ENCODE measurements around the gene PIP5K1B. TPM values are rescaled to one million over a fixed set of nuclear protein-coding genes. Genes with fewer than 3 reads are reported as not detected.

PIP5K1B gene
- total RNA-seq, 1 experiment from 2014 or later: 5.2 TPM

DNA sequence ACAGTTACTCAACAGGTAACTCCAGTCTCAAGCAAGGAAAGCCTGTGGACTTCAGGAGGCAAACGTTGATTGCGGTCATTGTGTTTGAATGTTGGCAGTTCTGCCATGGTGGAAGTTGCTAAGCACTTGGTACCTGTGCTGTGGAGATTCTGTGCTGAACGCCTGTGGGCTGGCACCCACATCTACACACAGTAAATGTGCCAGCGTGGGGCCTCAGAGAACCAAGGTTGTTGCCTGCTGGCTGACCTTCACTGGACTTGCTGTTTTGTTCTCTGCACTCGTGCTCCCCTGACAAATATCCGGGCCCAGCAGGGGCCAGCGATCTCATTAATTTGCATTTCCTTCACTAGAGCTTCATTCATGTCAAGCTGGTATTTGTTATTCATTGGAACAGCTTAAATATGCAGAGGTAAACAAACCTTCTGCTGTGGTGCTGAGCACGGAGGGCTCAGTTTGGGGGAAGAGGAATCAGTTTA is 167.0 kb downstream of the PIP5K1B start:
- CTCF ChIA-PET: interaction anchor here (0.8 to 3.0 kb wide), 7 partner anchors 9 to 288 kb away, joined by 3 to 13 read pairs (median 4); no protein-coding TSS in a partner anchor
- no peaks in the 10 kb centered on the region for H3K9me3 Mint-ChIP-seq
- ATAC-seq: peak; percentile 84
- no peaks in the 10 kb centered on the region for H3K27me3 Mint-ChIP-seq (ENCODE audit: low read depth)
- H3K4me1 Mint-ChIP-seq: peaks cover 95% of the 10 kb centered on the region
- no peaks in the 10 kb centered on the region for H3K36me3 Mint-ChIP-seq
- DNase-seq (ENCODE audit: low spot score): peak; percentile 85
- peak overlapping the region; percentile 37; the same call in 1 of the 2 replicates for H3K4me3 Mint-ChIP-seq
- peak overlapping the region; percentile 99 for H3K27ac Mint-ChIP-seq
- POLR2A ChIA-PET: interaction anchor here (1.0 to 1.5 kb wide), 2 partner anchors 18 to 92 kb away, joined by 3 to 4 read pairs; a partner anchor contains a TSS
- TF ChIP-seq MYBL2 (CRISPR knock-in tag; IDR thresholded peaks at IDR 0.05): peak; percentile 57; the same call in 1 of the 2 replicates
- TF ChIP-seq, protein P1, sequence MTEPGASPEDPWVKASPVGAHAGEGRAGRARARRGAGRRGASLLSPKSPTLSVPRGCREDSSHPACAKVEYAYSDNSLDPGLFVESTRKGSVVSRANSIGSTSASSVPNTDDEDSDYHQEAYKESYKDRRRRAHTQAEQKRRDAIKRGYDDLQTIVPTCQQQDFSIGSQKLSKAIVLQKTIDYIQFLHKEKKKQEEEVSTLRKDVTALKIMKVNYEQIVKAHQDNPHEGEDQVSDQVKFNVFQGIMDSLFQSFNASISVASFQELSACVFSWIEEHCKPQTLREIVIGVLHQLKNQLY (CRISPR knock-in tag; IDR thresholded peaks at IDR 0.05): no peak
- TF ChIP-seq, protein P2, sequence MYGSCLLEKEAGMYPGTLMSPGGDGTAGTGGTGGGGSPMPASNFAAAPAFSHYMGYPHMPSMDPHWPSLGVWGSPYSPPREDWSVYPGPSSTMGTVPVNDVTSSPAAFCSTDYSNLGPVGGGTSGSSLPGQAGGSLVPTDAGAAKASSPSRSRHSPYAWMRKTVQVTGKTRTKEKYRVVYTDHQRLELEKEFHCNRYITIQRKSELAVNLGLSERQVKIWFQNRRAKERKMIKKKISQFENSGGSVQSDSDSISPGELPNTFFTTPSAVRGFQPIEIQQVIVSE (CRISPR knock-in tag; IDR thresholded peaks at IDR 0.05; ENCODE audit: borderline replicate concordance): no peak
- TF ChIP-seq, protein P3, sequence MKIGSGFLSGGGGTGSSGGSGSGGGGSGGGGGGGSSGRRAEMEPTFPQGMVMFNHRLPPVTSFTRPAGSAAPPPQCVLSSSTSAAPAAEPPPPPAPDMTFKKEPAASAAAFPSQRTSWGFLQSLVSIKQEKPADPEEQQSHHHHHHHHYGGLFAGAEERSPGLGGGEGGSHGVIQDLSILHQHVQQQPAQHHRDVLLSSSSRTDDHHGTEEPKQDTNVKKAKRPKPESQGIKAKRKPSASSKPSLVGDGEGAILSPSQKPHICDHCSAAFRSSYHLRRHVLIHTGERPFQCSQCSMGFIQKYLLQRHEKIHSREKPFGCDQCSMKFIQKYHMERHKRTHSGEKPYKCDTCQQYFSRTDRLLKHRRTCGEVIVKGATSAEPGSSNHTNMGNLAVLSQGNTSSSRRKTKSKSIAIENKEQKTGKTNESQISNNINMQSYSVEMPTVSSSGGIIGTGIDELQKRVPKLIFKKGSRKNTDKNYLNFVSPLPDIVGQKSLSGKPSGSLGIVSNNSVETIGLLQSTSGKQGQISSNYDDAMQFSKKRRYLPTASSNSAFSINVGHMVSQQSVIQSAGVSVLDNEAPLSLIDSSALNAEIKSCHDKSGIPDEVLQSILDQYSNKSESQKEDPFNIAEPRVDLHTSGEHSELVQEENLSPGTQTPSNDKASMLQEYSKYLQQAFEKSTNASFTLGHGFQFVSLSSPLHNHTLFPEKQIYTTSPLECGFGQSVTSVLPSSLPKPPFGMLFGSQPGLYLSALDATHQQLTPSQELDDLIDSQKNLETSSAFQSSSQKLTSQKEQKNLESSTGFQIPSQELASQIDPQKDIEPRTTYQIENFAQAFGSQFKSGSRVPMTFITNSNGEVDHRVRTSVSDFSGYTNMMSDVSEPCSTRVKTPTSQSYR (CRISPR knock-in tag; IDR thresholded peaks at IDR 0.05): no peak; the same call in 1 of the 2 replicates
- TF ChIP-seq FOXK1 (CRISPR knock-in tag; IDR thresholded peaks at IDR 0.05): peak; percentile 88
- no peak for TF ChIP-seq NR1H2 (CRISPR knock-in tag; IDR thresholded peaks at IDR 0.05)
- no peak for TF ChIP-seq CREM (CRISPR knock-in tag; IDR thresholded peaks at IDR 0.05)
- TF ChIP-seq RORB (CRISPR knock-in tag; IDR thresholded peaks at IDR 0.05): no peak
- no peak for TF ChIP-seq TEAD4 (CRISPR knock-in tag; IDR thresholded peaks at IDR 0.05)
- TF ChIP-seq ATF1 (CRISPR knock-in tag; IDR thresholded peaks at IDR 0.05): no peak
- TF ChIP-seq, protein P4, sequence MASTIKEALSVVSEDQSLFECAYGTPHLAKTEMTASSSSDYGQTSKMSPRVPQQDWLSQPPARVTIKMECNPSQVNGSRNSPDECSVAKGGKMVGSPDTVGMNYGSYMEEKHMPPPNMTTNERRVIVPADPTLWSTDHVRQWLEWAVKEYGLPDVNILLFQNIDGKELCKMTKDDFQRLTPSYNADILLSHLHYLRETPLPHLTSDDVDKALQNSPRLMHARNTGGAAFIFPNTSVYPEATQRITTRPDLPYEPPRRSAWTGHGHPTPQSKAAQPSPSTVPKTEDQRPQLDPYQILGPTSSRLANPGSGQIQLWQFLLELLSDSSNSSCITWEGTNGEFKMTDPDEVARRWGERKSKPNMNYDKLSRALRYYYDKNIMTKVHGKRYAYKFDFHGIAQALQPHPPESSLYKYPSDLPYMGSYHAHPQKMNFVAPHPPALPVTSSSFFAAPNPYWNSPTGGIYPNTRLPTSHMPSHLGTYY (CRISPR knock-in tag; IDR thresholded peaks at IDR 0.05): 0 out of 2 replicates have a peak, but pooled peaks have one; percentile 66
- TF ChIP-seq FOXJ3 (CRISPR knock-in tag; IDR thresholded peaks at IDR 0.05; ENCODE audit: borderline replicate concordance): peak; percentile 88
- no peak for TF ChIP-seq ZNF317 (CRISPR knock-in tag; IDR thresholded peaks at IDR 0.05; ENCODE audit: borderline replicate concordance, low read depth)
- TF ChIP-seq NFATC4 (CRISPR knock-in tag; IDR thresholded peaks at IDR 0.05): no peak
- TF ChIP-seq NFYB (CRISPR knock-in tag; conservative IDR thresholded peaks at IDR 0.05; ENCODE audit: low read depth): no peak
- TF ChIP-seq ZNF138 (CRISPR knock-in tag; conservative IDR thresholded peaks at IDR 0.05): no peak
- no peak for TF ChIP-seq CREB1 (CRISPR knock-in tag; IDR thresholded peaks at IDR 0.05)
- TF ChIP-seq ZNF121 (CRISPR knock-in tag; IDR thresholded peaks at IDR 0.05): no peak
- peak; percentile 87 for TF ChIP-seq ZNF423 (CRISPR knock-in tag; IDR thresholded peaks at IDR 0.05)
- TF ChIP-seq PRRX2 (CRISPR knock-in tag; IDR thresholded peaks at IDR 0.05): no peak
- peak; percentile 92; the same call in 1 of the 2 replicates for TF ChIP-seq TEAD1 (CRISPR knock-in tag; IDR thresholded peaks at IDR 0.05)
- TF ChIP-seq ZNF232 (CRISPR knock-in tag; IDR thresholded peaks at IDR 0.05): no peak
- TF ChIP-seq, protein P5, sequence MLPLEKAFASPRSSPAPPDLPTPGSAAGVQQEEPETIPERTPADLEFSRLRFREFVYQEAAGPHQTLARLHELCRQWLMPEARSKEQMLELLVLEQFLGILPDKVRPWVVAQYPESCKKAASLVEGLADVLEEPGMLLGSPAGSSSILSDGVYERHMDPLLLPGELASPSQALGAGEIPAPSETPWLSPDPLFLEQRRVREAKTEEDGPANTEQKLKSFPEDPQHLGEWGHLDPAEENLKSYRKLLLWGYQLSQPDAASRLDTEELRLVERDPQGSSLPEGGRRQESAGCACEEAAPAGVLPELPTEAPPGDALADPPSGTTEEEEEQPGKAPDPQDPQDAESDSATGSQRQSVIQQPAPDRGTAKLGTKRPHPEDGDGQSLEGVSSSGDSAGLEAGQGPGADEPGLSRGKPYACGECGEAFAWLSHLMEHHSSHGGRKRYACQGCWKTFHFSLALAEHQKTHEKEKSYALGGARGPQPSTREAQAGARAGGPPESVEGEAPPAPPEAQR (CRISPR knock-in tag; IDR thresholded peaks at IDR 0.05): 0 out of 2 replicates have a peak, but pooled peaks have one; percentile 13
- TF ChIP-seq MXD4 (CRISPR knock-in tag; IDR thresholded peaks at IDR 0.05; ENCODE audit: borderline replicate concordance): no peak
- no peak for TF ChIP-seq SOX15 (CRISPR knock-in tag; IDR thresholded peaks at IDR 0.05)
- TF ChIP-seq ZNF263 (CRISPR knock-in tag; IDR thresholded peaks at IDR 0.05; ENCODE audit: low read depth): no peak
- TF ChIP-seq, protein P6, sequence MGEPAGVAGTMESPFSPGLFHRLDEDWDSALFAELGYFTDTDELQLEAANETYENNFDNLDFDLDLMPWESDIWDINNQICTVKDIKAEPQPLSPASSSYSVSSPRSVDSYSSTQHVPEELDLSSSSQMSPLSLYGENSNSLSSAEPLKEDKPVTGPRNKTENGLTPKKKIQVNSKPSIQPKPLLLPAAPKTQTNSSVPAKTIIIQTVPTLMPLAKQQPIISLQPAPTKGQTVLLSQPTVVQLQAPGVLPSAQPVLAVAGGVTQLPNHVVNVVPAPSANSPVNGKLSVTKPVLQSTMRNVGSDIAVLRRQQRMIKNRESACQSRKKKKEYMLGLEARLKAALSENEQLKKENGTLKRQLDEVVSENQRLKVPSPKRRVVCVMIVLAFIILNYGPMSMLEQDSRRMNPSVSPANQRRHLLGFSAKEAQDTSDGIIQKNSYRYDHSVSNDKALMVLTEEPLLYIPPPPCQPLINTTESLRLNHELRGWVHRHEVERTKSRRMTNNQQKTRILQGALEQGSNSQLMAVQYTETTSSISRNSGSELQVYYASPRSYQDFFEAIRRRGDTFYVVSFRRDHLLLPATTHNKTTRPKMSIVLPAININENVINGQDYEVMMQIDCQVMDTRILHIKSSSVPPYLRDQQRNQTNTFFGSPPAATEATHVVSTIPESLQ (CRISPR knock-in tag; IDR thresholded peaks at IDR 0.05): no peak
- TF ChIP-seq ZNF396 (CRISPR knock-in tag; IDR thresholded peaks at IDR 0.05; ENCODE audit: borderline replicate concordance): no peak
- TF ChIP-seq, protein P7, sequence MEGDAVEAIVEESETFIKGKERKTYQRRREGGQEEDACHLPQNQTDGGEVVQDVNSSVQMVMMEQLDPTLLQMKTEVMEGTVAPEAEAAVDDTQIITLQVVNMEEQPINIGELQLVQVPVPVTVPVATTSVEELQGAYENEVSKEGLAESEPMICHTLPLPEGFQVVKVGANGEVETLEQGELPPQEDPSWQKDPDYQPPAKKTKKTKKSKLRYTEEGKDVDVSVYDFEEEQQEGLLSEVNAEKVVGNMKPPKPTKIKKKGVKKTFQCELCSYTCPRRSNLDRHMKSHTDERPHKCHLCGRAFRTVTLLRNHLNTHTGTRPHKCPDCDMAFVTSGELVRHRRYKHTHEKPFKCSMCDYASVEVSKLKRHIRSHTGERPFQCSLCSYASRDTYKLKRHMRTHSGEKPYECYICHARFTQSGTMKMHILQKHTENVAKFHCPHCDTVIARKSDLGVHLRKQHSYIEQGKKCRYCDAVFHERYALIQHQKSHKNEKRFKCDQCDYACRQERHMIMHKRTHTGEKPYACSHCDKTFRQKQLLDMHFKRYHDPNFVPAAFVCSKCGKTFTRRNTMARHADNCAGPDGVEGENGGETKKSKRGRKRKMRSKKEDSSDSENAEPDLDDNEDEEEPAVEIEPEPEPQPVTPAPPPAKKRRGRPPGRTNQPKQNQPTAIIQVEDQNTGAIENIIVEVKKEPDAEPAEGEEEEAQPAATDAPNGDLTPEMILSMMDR (IDR thresholded peaks at IDR 0.05): no peak
- peak; percentile 27; the same call in 1 of the 2 replicates for TF ChIP-seq ETV6 (CRISPR knock-in tag; IDR thresholded peaks at IDR 0.05)

All from WTC11 (cell line).